GM23338 (cell line): ENCODE results near the gene KRTAP23-1. TPM values are rescaled to one million over a fixed set of nuclear protein-coding genes. Genes with fewer than 3 reads are reported as not detected.

Experiments
- ATAC-seq: fragments of 200-7000 bp; cut with Tn5 transposase; 3 replicates; pipeline ENCODE4 v1.9.1; 2020
- DNase-seq: peaks from one replicate; pipeline ENCODE4 v3.0.0-alpha.2; 2015; ENCODE audit warnings: low spot score
- H2AFZ ChIP-seq: fragments of 200-600 bp; sonication (generic); 2 replicates; pipeline ENCODE4 v1.8.0; 2016; ENCODE audit warnings: antibody characterized with exemption, mild to moderate bottlenecking, moderate library complexity
- H3F3A ChIP-seq: fragments of 200-600 bp; sonication (generic); replicated peaks from 2 replicates; pipeline ENCODE4 v1.8.0; 2017; ENCODE audit warnings: antibody characterized with exemption, mixed run types, low read depth
- H3K27ac ChIP-seq: fragments of 200-600 bp; sonication (generic); 2 replicates; pipeline ENCODE4 v1.6.1; 2016; ENCODE audit warnings: low read depth
- H3K27me3 ChIP-seq: fragments of 200-600 bp; sonication (generic); 2 replicates; pipeline ENCODE4 v1.8.0; 2016; ENCODE audit warnings: mild to moderate bottlenecking, mixed run types, moderate library complexity; ENCODE audit not compliant: insufficient read depth
- H3K36me3 ChIP-seq: fragments of 200-600 bp; sonication (generic); 2 replicates; pipeline ENCODE4 v1.8.0; 2016; ENCODE audit warnings: mild to moderate bottlenecking; ENCODE audit not compliant: insufficient read depth
- H3K4me1 ChIP-seq: fragments of 200-600 bp; sonication (generic); 2 replicates; pipeline ENCODE4 v1.8.0; 2016; ENCODE audit warnings: mild to moderate bottlenecking, moderate library complexity; ENCODE audit not compliant: insufficient read depth
- H3K4me2 ChIP-seq: fragments of 200-600 bp; sonication (generic); 2 replicates; pipeline ENCODE4 v1.7.1; 2017; ENCODE audit warnings: mixed run types
- H3K4me3 ChIP-seq: fragments of 200-600 bp; sonication (generic); 2 replicates; pipeline ENCODE4 v1.6.1; 2016; ENCODE audit warnings: mixed run types
- H3K79me2 ChIP-seq: fragments of 200-600 bp; sonication (generic); replicated peaks from 2 replicates; pipeline ENCODE4 v1.8.0; 2017; ENCODE audit warnings: mild to moderate bottlenecking; ENCODE audit not compliant: insufficient read depth
- H3K9me2 ChIP-seq: fragments of 200-600 bp; sonication (generic); 2 replicates; pipeline ENCODE4 v1.8.0; 2017; ENCODE audit not compliant: insufficient read depth
- H4K20me1 ChIP-seq: fragments of 200-600 bp; sonication (generic); replicated peaks from 2 replicates; pipeline ENCODE4 v1.8.0; 2017; ENCODE audit warnings: mild to moderate bottlenecking; ENCODE audit not compliant: insufficient read depth
- H3K27ac Mint-ChIP-seq: 2 replicates; pipeline ENCODE4 v1.8.0; 2020; ENCODE audit warnings: inconsistent platforms, mild to moderate bottlenecking, moderate library complexity, mixed read lengths
- H3K27me3 Mint-ChIP-seq: 3 replicates; pipeline ENCODE4 v1.8.0; 2022; ENCODE audit warnings: low read depth, mild to moderate bottlenecking, moderate library complexity, mixed read lengths, inconsistent platforms; ENCODE audit not compliant: insufficient read depth, poor library complexity
- H3K36me3 Mint-ChIP-seq: 3 replicates; pipeline ENCODE4 v1.8.0; 2021; ENCODE audit warnings: low read depth, mild to moderate bottlenecking, inconsistent platforms, moderate library complexity, mixed read lengths
- H3K4me1 Mint-ChIP-seq: 3 replicates; pipeline ENCODE4 v1.8.0; 2020; ENCODE audit warnings: mild to moderate bottlenecking, inconsistent platforms, mixed read lengths
- H3K4me3 Mint-ChIP-seq: 3 replicates; pipeline ENCODE4 v1.8.0; 2021; ENCODE audit warnings: moderate library complexity, mild to moderate bottlenecking, inconsistent platforms, mixed read lengths
- H3K9me3 Mint-ChIP-seq: 3 replicates; pipeline ENCODE4 v1.8.0; 2020; ENCODE audit warnings: moderate library complexity, mild to moderate bottlenecking, inconsistent platforms, mixed read lengths
- CREB1 ChIP-seq: fragments of 250-450 bp; sonication (Bioruptor Pico); IDR thresholded peaks from 2 replicates; pipeline ENCODE4 v1.5.0; 2020; ENCODE audit warnings: low read depth, mild to moderate bottlenecking, moderate library complexity
- CTCF ChIP-seq, 2 experiments: fragments of 200-600 bp in 1 of 2; sonication (generic) in 1 of 2; conservative IDR thresholded peaks; 2 replicates each; pipeline versions ENCODE4 v1.5.1 to v1.6.1; 2016 to 2017; ENCODE audit warnings: antibody characterized with exemption in 2 of 2, low read depth in 2 of 2, mild to moderate bottlenecking in 2 of 2, moderate library complexity in 1 of 2
- ETS1 ChIP-seq: IDR thresholded peaks from 2 replicates; pipeline ENCODE4 v1.6.1; 2016; ENCODE audit warnings: antibody characterized with exemption
- EZH2 ChIP-seq: fragments of 200-600 bp; sonication (generic); IDR thresholded peaks from one replicate; pipeline ENCODE4 v1.8.0; 2017; ENCODE audit warnings: antibody characterized with exemption, mild to moderate bottlenecking, low read depth; ENCODE audit not compliant: unreplicated experiment
- EZH2phosphoT487 ChIP-seq: fragments of 200-600 bp; sonication (generic); IDR thresholded peaks from one replicate; pipeline ENCODE4 v1.8.1; 2018; ENCODE audit warnings: antibody characterized with exemption; ENCODE audit not compliant: unreplicated experiment
- JUNB ChIP-seq: IDR thresholded peaks from one replicate; pipeline ENCODE4 v1.6.1; 2016; ENCODE audit warnings: antibody characterized with exemption; ENCODE audit not compliant: unreplicated experiment
- NANOG ChIP-seq: IDR thresholded peaks from 2 replicates; pipeline ENCODE4 v1.6.1; 2016; ENCODE audit warnings: antibody characterized with exemption, borderline replicate concordance
- POLR2AphosphoS5 ChIP-seq: IDR thresholded peaks from 2 replicates; pipeline ENCODE4 v1.6.1; 2016; ENCODE audit warnings: antibody characterized with exemption, low read depth
- REST ChIP-seq: IDR thresholded peaks from one replicate; pipeline ENCODE4 v1.6.1; 2018; ENCODE audit warnings: antibody characterized with exemption; ENCODE audit not compliant: unreplicated experiment
- STAT1 ChIP-seq: IDR thresholded peaks from one replicate; pipeline ENCODE4 v1.6.1; 2016; ENCODE audit warnings: antibody characterized with exemption; ENCODE audit not compliant: unreplicated experiment
- ZNF114 ChIP-seq: fragments of 250-450 bp; sonication (Bioruptor Pico); IDR thresholded peaks from 2 replicates; pipeline ENCODE4 v1.5.0; 2020; ENCODE audit warnings: mild to moderate bottlenecking, moderate library complexity
- ZNF331 ChIP-seq: fragments of 250-450 bp; sonication (Bioruptor Pico); IDR thresholded peaks from 2 replicates; pipeline ENCODE4 v1.5.0; 2020; ENCODE audit warnings: low read depth, mild to moderate bottlenecking, moderate library complexity
- ZNF462 ChIP-seq: fragments of 250-450 bp; sonication (Bioruptor Pico); IDR thresholded peaks from 2 replicates; pipeline ENCODE4 v1.5.0; 2020; ENCODE audit warnings: mild to moderate bottlenecking, moderate library complexity
- long read RNA-seq: library from polyadenylated mRNA; unstranded; transcript quantifications from one replicate; pipeline ENCODE4 v2.0.0, GENCODE V29; 2020; ENCODE audit not compliant: unreplicated experiment
- polyA plus RNA-seq: library from polyadenylated mRNA; unstranded; fragments of >200 nt; fragmentation: Nextera tagmentation; extraction: Ambion mirVana; gene quantifications from 2 replicates; pipeline ENCODE4 v1.2.1, GENCODE V29; 2016
- total RNA-seq: library from RNA; depleted of rRNA; stranded (reverse); fragments of >200 nt; shearing (Covaris generic); gene quantifications from 2 replicates; pipeline ENCODE4 v1.2.3, GENCODE V29; 2014; rRNA removed

KRTAP23-1 gene
- total RNA-seq (not detected in 2 replicates), polyA plus RNA-seq (not detected in 2 replicates)
- long read RNA-seq = 0 reads

GRCh38 chr21:30348506-30348905 lies at the start of gene KRTAP23-1:
Gene KRTAP23-1 (minus strand): TSS chr21:30348606. CDS start chr21:30348606, 0 bp downstream.
- H3K79me2 ChIP-seq = no peaks in the 10 kb centered on the region
- H3K4me2 ChIP-seq = peak within 1 kb of the TSS; percentile 15; the same call in 1 of the 2 replicates
- 0 out of 2 replicates have a peak within 1 kb of the TSS, but pooled peaks have one; percentile 23 for H2AFZ ChIP-seq
- Mint-ChIP-seq H3K4me3 (no peak within 1 kb of the TSS), H3K27me3 (peaks cover 5% of the 10 kb centered on the region), H3K27ac (peak within 1 kb of the TSS; percentile 42; the same call in 1 of the 2 replicates), H3K36me3 (peaks cover 8% of the 10 kb centered on the region; the same call in 2 of the 3 replicates), H3K4me1 (peaks cover 17% of the 10 kb centered on the region), H3K9me3 (peaks cover 8% of the 10 kb centered on the region; the same call in 1 of the 3 replicates)
- H3F3A ChIP-seq = no peaks in the 10 kb centered on the region
- no peaks in the 10 kb centered on the region for H4K20me1 ChIP-seq
- H3K27ac ChIP-seq = no peak within 1 kb of the TSS
- no peak for ATAC-seq
- TF ChIP-seq CTCF (conservative IDR thresholded peaks at IDR 0.05; ENCODE audit: low read depth in 2 of 2) = no peak
- TF ChIP-seq NANOG = no peak
- TF ChIP-seq STAT1 = no peak
- TF ChIP-seq ZNF331 (CRISPR knock-in tag) = no peak
- no peak for TF ChIP-seq CREB1 (CRISPR knock-in tag)
- TF ChIP-seq ZNF462 = no peak
- TF ChIP-seq EZH2phosphoT487 = no peak
- TF ChIP-seq REST = no peak
- no peak for TF ChIP-seq POLR2AphosphoS5
- no peak for TF ChIP-seq JUNB
- TF ChIP-seq ETS1 = no peak
- TF ChIP-seq EZH2 = no peak
- TF ChIP-seq ZNF114 (CRISPR knock-in tag) = no peak
- no peaks in the 10 kb centered on the region for H3K27me3 ChIP-seq
- no peak for DNase-seq
- H3K4me1 ChIP-seq = peaks cover 16% of the 10 kb centered on the region
- H3K4me3 ChIP-seq = no peak within 1 kb of the TSS
- H3K36me3 ChIP-seq = no peaks in the 10 kb centered on the region
- H3K9me2 ChIP-seq = peaks cover 2% of the 10 kb centered on the region; the same call in 1 of the 2 replicates
